SK-N-SH (cell line): ENCODE measurements around the gene TANC1. TPM values are rescaled to one million over a fixed set of nuclear protein-coding genes. Genes with fewer than 3 reads are reported as not detected.

Experiments
- CTCF ChIA-PET: fragments of 300-600, 350-600 bp; formaldehyde crosslinking; extraction: SDS; loops from one replicate; lab custom pipeline; 2021; lab: Yijun Ruan, JAX
- POLR2A ChIA-PET: fragments of 350-600 bp; sonication (Branson Sonifier 250); formaldehyde crosslinking; extraction: SDS; loops from one replicate; lab custom pipeline; 2020; ENCODE audit warnings: antibody characterized with exemption, inconsistent platforms; lab: Yijun Ruan, JAX
- DNase-seq: peaks from one replicate; pipeline ENCODE4 v3.0.0; 2012
- H2AFZ ChIP-seq: fragments of 200-600 bp; sonication (generic); 2 replicates; pipeline ENCODE4 v1.8.1; 2016; ENCODE audit warnings: antibody characterized with exemption, mild to moderate bottlenecking, low read depth
- H3F3A ChIP-seq: fragments of 200-600 bp; sonication (generic); replicated peaks from 2 replicates; pipeline ENCODE3; 2016; ENCODE audit warnings: antibody characterized with exemption, mild to moderate bottlenecking; ENCODE audit not compliant: insufficient read depth
- H3K27ac ChIP-seq, 2 experiments: fragments of 200-500 bp in 1 of 2; fragments of 200-600 bp in 1 of 2; sonication (Bioruptor generic) in 1 of 2; sonication (generic), shearing (Covaris generic) in 1 of 2; 2 replicates each; pipeline versions ENCODE4 v1.5.1 to v1.6.1; 2014 to 2016; ENCODE audit warnings: low read depth in 2 of 2, inconsistent platforms in 1 of 2, low read length in 1 of 2, mild to moderate bottlenecking in 1 of 2, mixed read lengths in 1 of 2
- H3K27me3 ChIP-seq: fragments of 200-600 bp; sonication (generic), shearing (Covaris generic); 2 replicates; pipeline ENCODE4 v1.6.1; 2016; ENCODE audit warnings: mixed run types; ENCODE audit not compliant: insufficient read depth
- H3K36me3 ChIP-seq, 2 experiments: fragments of 200-500 bp in 1 of 2; fragments of 200-600 bp in 1 of 2; sonication (Bioruptor generic) in 1 of 2; sonication (generic) in 1 of 2; replicated peaks in 1 of 2; 2 replicates each; pipeline versions ENCODE3 to v1.5.1; 2014 to 2016; ENCODE audit warnings: low read length in 1 of 2, mild to moderate bottlenecking in 1 of 2; ENCODE audit not compliant: insufficient read depth in 2 of 2, control insufficient read depth in 1 of 2
- H3K4me1 ChIP-seq, 2 experiments: fragments of 200-500 bp in 1 of 2; fragments of 200-600 bp in 1 of 2; sonication (Bioruptor generic) in 1 of 2; sonication (generic), shearing (Covaris generic) in 1 of 2; 2 replicates each; pipeline versions ENCODE4 v1.5.1 to v1.6.1; 2014 to 2016; ENCODE audit warnings: low read depth in 1 of 2, low read length in 1 of 2, mixed run types in 1 of 2; ENCODE audit not compliant: insufficient read depth in 2 of 2, control insufficient read depth in 1 of 2
- H3K4me2 ChIP-seq: fragments of 200-600 bp; sonication (generic), shearing (Covaris generic); 2 replicates; pipeline ENCODE4 v1.6.1; 2017; ENCODE audit warnings: mixed run types
- H3K4me3 ChIP-seq, 2 experiments: fragments of 200-500 bp in 1 of 2; fragments of 200-600 bp in 1 of 2; sonication (Bioruptor generic) in 1 of 2; sonication (generic), shearing (Covaris generic) in 1 of 2; 2 replicates each; pipeline versions ENCODE4 v1.5.1 to v1.8.1; 2014 to 2016; ENCODE audit warnings: low read depth in 2 of 2, inconsistent platforms in 1 of 2, low read length in 1 of 2, mild to moderate bottlenecking in 1 of 2, mixed read lengths in 1 of 2, moderate library complexity in 1 of 2
- H3K79me2 ChIP-seq: fragments of 200-600 bp; sonication (generic); 2 replicates; pipeline ENCODE4 v1.8.1; 2017; ENCODE audit warnings: mild to moderate bottlenecking; ENCODE audit not compliant: insufficient read depth
- H3K9ac ChIP-seq: fragments of 200-600 bp; sonication (generic); 2 replicates; pipeline ENCODE4 v1.6.1; 2017; ENCODE audit warnings: mixed run types
- H3K9me2 ChIP-seq: fragments of 200-600 bp; sonication (generic); 2 replicates; pipeline ENCODE4 v1.6.1; 2017; ENCODE audit warnings: mixed run types
- H3K9me3 ChIP-seq: fragments of 200-600 bp; sonication (generic); 2 replicates; pipeline ENCODE4 v1.6.1; 2017; ENCODE audit warnings: mixed run types, mild to moderate bottlenecking, moderate library complexity
- H4K20me1 ChIP-seq: fragments of 200-600 bp; sonication (generic); 2 replicates; pipeline ENCODE4 v1.6.1; 2017; ENCODE audit warnings: mild to moderate bottlenecking, mixed run types; ENCODE audit not compliant: insufficient read depth
- ELF1 ChIP-seq: IDR thresholded peaks from 2 replicates; pipeline ENCODE4 v1.4.0; 2012
- FOSL2 ChIP-seq: IDR thresholded peaks from 2 replicates; pipeline ENCODE4 v1.4.0; 2012; ENCODE audit warnings: low read depth, mild to moderate bottlenecking, moderate library complexity, borderline replicate concordance
- FOXM1 ChIP-seq: IDR thresholded peaks from 2 replicates; pipeline ENCODE4 v1.4.0; 2012; ENCODE audit warnings: low read depth, mild to moderate bottlenecking
- GABPA ChIP-seq: IDR thresholded peaks from 2 replicates; pipeline ENCODE4 v1.4.0; 2012; ENCODE audit warnings: low read depth, mild to moderate bottlenecking
- GATA2 ChIP-seq: sonication (generic); formaldehyde crosslinking; IDR thresholded peaks from 2 replicates; pipeline ENCODE4 v1.5.0; 2020; ENCODE audit warnings: mild to moderate bottlenecking, missing genetic modification reagents
- MXI1 ChIP-seq: IDR thresholded peaks from 2 replicates; pipeline ENCODE4 v1.6.1; 2012; ENCODE audit warnings: mild to moderate bottlenecking, low read depth, low read length, improper control_type of control experiment
- NFIC ChIP-seq: IDR thresholded peaks from 2 replicates; pipeline ENCODE4 v1.4.0; 2012; ENCODE audit warnings: borderline replicate concordance
- NRF1 ChIP-seq: IDR thresholded peaks from 2 replicates; pipeline ENCODE4 v1.6.1; 2012; ENCODE audit warnings: low read depth, mild to moderate bottlenecking, low read length
- RCOR1 ChIP-seq: fragments of 150-350 bp; IDR thresholded peaks from 2 replicates; pipeline ENCODE4 v1.6.1; 2017; ENCODE audit warnings: antibody characterized with exemption, low read length
- RFX5 ChIP-seq: IDR thresholded peaks from 2 replicates; pipeline ENCODE4 v1.6.1; 2012; ENCODE audit warnings: mild to moderate bottlenecking, improper control_type of control experiment, low read length
- RXRA ChIP-seq: IDR thresholded peaks from 2 replicates; pipeline ENCODE4 v1.4.0; 2012; ENCODE audit warnings: low read depth, mild to moderate bottlenecking, borderline replicate concordance
- TAF1 ChIP-seq: IDR thresholded peaks from 2 replicates; pipeline ENCODE4 v1.6.1; 2012; ENCODE audit warnings: low read depth, mild to moderate bottlenecking, low read length, moderate library complexity, borderline replicate concordance
- TCF12 ChIP-seq: IDR thresholded peaks from 2 replicates; pipeline ENCODE4 v1.4.0; 2012
- TEAD4 ChIP-seq: IDR thresholded peaks from 2 replicates; pipeline ENCODE4 v1.4.0; 2012; ENCODE audit warnings: mild to moderate bottlenecking, borderline replicate concordance; ENCODE audit not compliant: insufficient read depth
- YY1 ChIP-seq: IDR thresholded peaks from 2 replicates; pipeline ENCODE4 v1.4.0; 2012; ENCODE audit warnings: low read depth, mild to moderate bottlenecking
- WGBS: methylation state at CpG from one replicate; pipeline ENCODE4 v1.1.6; 2017; ENCODE audit warnings: low lambda C conversion rate; 5-methylcytosine and 5-hydroxymethylcytosine counted together
- polyA plus RNA-seq, 3 experiments: library from polyadenylated mRNA; depleted of rRNA; stranded (reverse); fragments of >200 nt; gene quantifications; 2 replicates each; pipeline ENCODE4 v1.2.3, GENCODE V29; 2012
- TF ChIP-seq, protein P1 (sequence below): IDR thresholded peaks from 2 replicates; pipeline ENCODE4 v1.4.0; 2012; ENCODE audit warnings: low read depth, borderline replicate concordance
- TF ChIP-seq, protein P2 (sequence below): fragments of 150-350 bp; IDR thresholded peaks from 2 replicates; pipeline ENCODE4 v1.6.1; 2017; ENCODE audit warnings: antibody characterized with exemption, low read length, low read depth, borderline replicate concordance
- TF ChIP-seq, protein P3 (sequence below): fragments of 150-350 bp; IDR thresholded peaks from 2 replicates; pipeline ENCODE4 v1.6.1; 2016; ENCODE audit warnings: mild to moderate bottlenecking, low read depth, low read length
- TF ChIP-seq, protein P4 (sequence below): fragments of 200-600 bp; sonication (generic); IDR thresholded peaks from 2 replicates; pipeline ENCODE4 v1.6.1; 2017; ENCODE audit warnings: antibody characterized with exemption, mild to moderate bottlenecking, moderate library complexity

TANC1 gene
- polyA plus RNA-seq, 1 of the 3 experiments (the other 2 are of a cell fraction) = 19.2 TPM

DNA sequence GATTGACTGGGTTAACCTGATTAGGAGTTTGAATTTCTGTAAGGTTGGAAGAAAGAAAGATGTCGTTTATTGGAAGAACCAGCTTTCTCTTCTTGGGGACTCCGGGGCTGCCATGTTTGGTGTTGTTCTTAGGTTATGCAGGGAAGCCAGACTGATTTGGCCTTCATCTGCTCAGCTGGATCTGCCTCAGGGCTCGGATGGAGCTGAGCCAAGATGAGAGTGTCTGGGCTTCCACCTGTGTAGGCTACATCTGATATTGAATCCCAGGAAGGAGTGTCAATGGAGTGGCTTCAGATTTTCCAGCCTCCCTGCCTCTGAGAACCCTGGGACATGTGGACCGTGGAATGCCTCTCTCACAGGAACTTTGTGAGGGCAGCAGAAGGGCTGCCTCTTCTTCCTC is 192.0 kb downstream of the TANC1 start:
- Histone ChIP-seq H3F3A (no peaks in the 10 kb centered on the region), H3K9ac (no peak overlapping the region), H3K27ac (peak overlapping the region in 1 of 2 experiments; percentile 39; a peak in 1 of 4 replicates), H3K27me3 (no peaks in the 10 kb centered on the region), H2AFZ (no peak overlapping the region), H3K79me2 (no peaks in the 10 kb centered on the region), H3K4me2 (no peak overlapping the region), H3K4me1 (peaks cover 0 to 15% of the 10 kb centered on the region in 2 experiments; a peak in 3 of 4 replicates), H4K20me1 (no peaks in the 10 kb centered on the region), H3K4me3 (no peak overlapping the region), H3K9me3 (no peaks in the 10 kb centered on the region), H3K36me3 (peaks cover 7 to 56% of the 10 kb centered on the region in 2 experiments), H3K9me2 (no peaks in the 10 kb centered on the region)
- WGBS = 86% methylated on average over 4 of the region's 4 CpGs
- ChIA-PET CTCF (no interaction called here), POLR2A (no interaction called here)
- no peak for DNase-seq
- TF ChIP-seq MXI1 = no peak
- no peak for TF ChIP-seq ELF1
- no peak for TF ChIP-seq NRF1
- TF ChIP-seq, protein P1, sequence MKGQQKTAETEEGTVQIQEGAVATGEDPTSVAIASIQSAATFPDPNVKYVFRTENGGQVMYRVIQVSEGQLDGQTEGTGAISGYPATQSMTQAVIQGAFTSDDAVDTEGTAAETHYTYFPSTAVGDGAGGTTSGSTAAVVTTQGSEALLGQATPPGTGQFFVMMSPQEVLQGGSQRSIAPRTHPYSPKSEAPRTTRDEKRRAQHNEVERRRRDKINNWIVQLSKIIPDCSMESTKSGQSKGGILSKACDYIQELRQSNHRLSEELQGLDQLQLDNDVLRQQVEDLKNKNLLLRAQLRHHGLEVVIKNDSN = no peak
- TF ChIP-seq, protein P2, sequence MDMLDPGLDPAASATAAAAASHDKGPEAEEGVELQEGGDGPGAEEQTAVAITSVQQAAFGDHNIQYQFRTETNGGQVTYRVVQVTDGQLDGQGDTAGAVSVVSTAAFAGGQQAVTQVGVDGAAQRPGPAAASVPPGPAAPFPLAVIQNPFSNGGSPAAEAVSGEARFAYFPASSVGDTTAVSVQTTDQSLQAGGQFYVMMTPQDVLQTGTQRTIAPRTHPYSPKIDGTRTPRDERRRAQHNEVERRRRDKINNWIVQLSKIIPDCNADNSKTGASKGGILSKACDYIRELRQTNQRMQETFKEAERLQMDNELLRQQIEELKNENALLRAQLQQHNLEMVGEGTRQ = no peak
- TF ChIP-seq GATA2 (CRISPR knock-in tag) = no peak
- no peak for TF ChIP-seq GABPA
- TF ChIP-seq TAF1 = no peak
- TF ChIP-seq TCF12 = no peak
- no peak for TF ChIP-seq TEAD4
- no peak for TF ChIP-seq RFX5
- TF ChIP-seq NFIC = no peak
- TF ChIP-seq RCOR1 = no peak
- no peak for TF ChIP-seq YY1
- TF ChIP-seq, protein P3, sequence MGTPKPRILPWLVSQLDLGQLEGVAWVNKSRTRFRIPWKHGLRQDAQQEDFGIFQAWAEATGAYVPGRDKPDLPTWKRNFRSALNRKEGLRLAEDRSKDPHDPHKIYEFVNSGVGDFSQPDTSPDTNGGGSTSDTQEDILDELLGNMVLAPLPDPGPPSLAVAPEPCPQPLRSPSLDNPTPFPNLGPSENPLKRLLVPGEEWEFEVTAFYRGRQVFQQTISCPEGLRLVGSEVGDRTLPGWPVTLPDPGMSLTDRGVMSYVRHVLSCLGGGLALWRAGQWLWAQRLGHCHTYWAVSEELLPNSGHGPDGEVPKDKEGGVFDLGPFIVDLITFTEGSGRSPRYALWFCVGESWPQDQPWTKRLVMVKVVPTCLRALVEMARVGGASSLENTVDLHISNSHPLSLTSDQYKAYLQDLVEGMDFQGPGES = no peak
- no peak for TF ChIP-seq FOSL2
- TF ChIP-seq FOXM1 = no peak
- TF ChIP-seq, protein P4, sequence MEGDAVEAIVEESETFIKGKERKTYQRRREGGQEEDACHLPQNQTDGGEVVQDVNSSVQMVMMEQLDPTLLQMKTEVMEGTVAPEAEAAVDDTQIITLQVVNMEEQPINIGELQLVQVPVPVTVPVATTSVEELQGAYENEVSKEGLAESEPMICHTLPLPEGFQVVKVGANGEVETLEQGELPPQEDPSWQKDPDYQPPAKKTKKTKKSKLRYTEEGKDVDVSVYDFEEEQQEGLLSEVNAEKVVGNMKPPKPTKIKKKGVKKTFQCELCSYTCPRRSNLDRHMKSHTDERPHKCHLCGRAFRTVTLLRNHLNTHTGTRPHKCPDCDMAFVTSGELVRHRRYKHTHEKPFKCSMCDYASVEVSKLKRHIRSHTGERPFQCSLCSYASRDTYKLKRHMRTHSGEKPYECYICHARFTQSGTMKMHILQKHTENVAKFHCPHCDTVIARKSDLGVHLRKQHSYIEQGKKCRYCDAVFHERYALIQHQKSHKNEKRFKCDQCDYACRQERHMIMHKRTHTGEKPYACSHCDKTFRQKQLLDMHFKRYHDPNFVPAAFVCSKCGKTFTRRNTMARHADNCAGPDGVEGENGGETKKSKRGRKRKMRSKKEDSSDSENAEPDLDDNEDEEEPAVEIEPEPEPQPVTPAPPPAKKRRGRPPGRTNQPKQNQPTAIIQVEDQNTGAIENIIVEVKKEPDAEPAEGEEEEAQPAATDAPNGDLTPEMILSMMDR = no peak
- no peak for TF ChIP-seq RXRA
